HAP-1 (cell line): ENCODE data around the gene RBFOX1.

ENCODE experiments used
- DNase-seq, 2 experiments: peaks; one replicate each; pipeline ENCODE4 v3.0.0-alpha.2; 2016 to 2020; ENCODE audit warnings: low spot score in 2 of 2
- H3K27me3 ChIP-seq: fragments of 250-450 bp; sonication (Bioruptor Pico); 2 replicates; pipeline ENCODE4 v1.5.1; 2020; ENCODE audit warnings: low read depth, mild to moderate bottlenecking, moderate library complexity
- H3K36me3 ChIP-seq: fragments of 250-450 bp; sonication (Bioruptor Pico); replicated peaks from 2 replicates; pipeline ENCODE4 v1.5.1; 2020; ENCODE audit warnings: mild to moderate bottlenecking
- H3K4me1 ChIP-seq: fragments of 250-450 bp; sonication (Bioruptor Pico); 2 replicates; pipeline ENCODE4 v1.5.1; 2020; ENCODE audit warnings: mild to moderate bottlenecking
- H3K4me3 ChIP-seq: fragments of 250-450 bp; sonication (Bioruptor Pico); 2 replicates; pipeline ENCODE4 v1.5.1; 2020; ENCODE audit warnings: mild to moderate bottlenecking, moderate library complexity
- H3K9me3 ChIP-seq: fragments of 250-450 bp; sonication (Bioruptor Pico); 2 replicates; pipeline ENCODE4 v1.5.1; 2020; ENCODE audit warnings: mild to moderate bottlenecking, moderate library complexity
- in situ Hi-C: fragments of 300-500 bp; cut with MboI; formaldehyde crosslinking; loops from 3 replicates; pipeline ENCODE4 v1.14.3; 2020; ENCODE audit warnings: low sequenced_read_pairs, inconsistent platforms, mixed read lengths

RBFOX1 gene

DNA sequence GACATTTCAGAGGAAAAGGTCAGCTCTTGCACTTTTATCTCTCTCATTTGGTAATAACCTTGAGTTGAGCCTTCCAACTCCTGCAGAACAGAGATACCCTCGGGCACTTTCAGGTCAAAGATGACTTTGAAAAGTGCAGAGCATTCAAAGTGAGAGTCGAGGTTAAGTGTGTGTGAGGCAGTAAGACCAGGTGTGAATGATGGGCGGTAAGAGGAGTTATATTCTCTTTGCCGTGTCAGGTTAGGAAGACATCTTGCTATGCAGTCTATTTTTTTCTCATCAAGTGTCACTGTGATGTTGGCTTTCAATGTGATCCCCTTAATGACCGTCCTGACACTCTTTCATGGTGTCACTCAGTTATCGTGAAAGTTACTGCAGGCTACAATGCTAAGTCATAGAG lies 248.5 kb downstream of the RBFOX1 start:
- in situ Hi-C loops = no loop called here
- Histone ChIP-seq H3K4me1 (no peaks in the 10 kb centered on the region), H3K36me3 (no peaks in the 10 kb centered on the region), H3K4me3 (no peak overlapping the region), H3K27me3 (no peaks in the 10 kb centered on the region), H3K9me3 (no peaks in the 10 kb centered on the region)
- DNase-seq = no peak

DNA sequence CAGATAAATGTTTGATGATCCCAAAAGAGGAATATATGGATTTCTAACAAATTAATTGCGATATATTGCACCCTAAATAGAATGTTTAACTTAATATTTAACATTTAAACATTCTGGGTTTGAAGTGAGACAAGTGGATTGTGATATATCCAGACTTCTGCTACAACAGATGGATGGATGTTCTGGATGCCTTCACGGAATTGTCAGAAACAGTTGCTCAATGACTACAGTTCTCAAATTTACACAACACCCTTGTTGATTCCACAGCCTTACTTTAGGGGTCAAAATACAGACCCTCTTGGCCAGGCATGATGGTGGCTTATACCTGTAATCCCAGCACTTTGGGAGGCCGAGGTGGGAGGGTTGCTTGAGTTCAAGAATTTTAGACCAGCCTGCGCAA lies 250.8 kb downstream of the RBFOX1 start:
- Histone ChIP-seq H3K4me1 (no peaks in the 10 kb centered on the region), H3K9me3 (no peaks in the 10 kb centered on the region), H3K36me3 (no peaks in the 10 kb centered on the region), H3K27me3 (no peaks in the 10 kb centered on the region), H3K4me3 (no peak overlapping the region)
- in situ Hi-C loops = no loop called here
- DNase-seq = no peak

DNA sequence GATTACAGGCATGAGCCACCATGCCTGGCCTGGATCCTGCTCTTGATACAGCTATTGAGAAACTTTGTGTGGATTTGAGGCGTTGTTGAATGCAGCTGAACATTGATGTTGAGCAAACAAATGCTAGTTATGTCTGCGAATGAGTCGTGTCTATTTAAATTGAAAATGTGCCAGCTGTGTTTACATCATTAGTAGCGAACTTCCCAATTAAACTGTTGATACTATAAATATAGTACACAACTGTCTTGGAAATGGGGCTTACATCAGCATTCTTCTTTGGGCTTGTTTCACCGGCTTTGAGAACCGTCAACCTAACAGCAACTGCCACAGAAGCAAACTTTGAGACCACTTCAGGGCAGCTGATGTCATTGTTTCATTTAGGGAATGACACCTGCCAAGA lies 251.9 kb downstream of the RBFOX1 start:
- no peaks in the 10 kb centered on the region for H3K27me3 ChIP-seq
- in situ Hi-C loops = no loop called here

DNA sequence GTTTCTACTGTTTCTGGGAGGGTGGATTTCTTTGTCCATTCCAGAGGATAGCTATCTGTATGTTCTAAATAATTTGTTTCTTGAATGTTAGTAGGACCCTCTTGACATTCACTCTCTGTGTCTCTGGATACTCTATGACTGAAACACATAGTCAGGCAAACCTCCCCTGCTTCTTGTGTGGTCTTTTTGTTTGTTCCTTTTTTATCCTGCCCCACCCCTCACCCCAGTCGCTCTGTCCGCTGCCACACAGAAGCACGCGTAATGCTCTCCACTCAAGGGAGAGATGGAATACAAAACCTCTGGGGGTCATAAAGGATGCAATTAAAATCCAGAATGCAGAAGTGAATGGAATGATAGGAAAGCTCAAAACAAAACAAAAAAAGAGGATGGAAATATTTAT lies 253.1 kb downstream of the RBFOX1 start:
- in situ Hi-C loops = no loop called here
- no peaks in the 10 kb centered on the region for H3K9me3 ChIP-seq
- no peak for DNase-seq
- H3K27me3 ChIP-seq = no peaks in the 10 kb centered on the region
- no peaks in the 10 kb centered on the region for H3K36me3 ChIP-seq
- no peaks in the 10 kb centered on the region for H3K4me1 ChIP-seq
- H3K4me3 ChIP-seq = no peak overlapping the region

More for the DNA sequence above, 251.9 kb downstream of the RBFOX1 start:
- DNase-seq = no peak
- Histone ChIP-seq H3K4me1 (no peaks in the 10 kb centered on the region), H3K36me3 (no peaks in the 10 kb centered on the region), H3K9me3 (no peaks in the 10 kb centered on the region), H3K4me3 (no peak overlapping the region)

DNA sequence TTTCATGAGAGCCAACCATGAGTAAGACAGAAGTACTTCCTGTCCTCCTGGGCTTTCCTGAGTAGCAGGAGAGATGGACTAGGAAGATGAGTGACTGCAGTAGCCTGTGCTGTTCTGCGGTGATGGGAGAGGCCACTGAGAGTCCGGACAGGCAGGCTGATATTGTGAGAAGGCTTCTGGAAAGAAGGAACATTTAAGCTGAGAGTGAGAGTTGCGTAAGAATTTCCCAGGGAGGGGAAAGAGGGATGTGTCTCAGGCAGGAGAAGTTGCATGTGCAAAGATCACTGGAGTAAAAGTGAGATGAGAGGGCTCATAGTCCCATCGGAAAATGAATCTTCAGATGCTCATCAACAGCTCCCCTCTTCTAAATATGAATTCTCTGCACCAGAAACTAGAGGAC lies 258.3 kb downstream of the RBFOX1 start:
- in situ Hi-C loops = no loop called here
- Histone ChIP-seq H3K4me1 (no peaks in the 10 kb centered on the region), H3K36me3 (no peaks in the 10 kb centered on the region), H3K9me3 (no peaks in the 10 kb centered on the region), H3K4me3 (no peak overlapping the region), H3K27me3 (no peaks in the 10 kb centered on the region)
- no peak for DNase-seq

DNA sequence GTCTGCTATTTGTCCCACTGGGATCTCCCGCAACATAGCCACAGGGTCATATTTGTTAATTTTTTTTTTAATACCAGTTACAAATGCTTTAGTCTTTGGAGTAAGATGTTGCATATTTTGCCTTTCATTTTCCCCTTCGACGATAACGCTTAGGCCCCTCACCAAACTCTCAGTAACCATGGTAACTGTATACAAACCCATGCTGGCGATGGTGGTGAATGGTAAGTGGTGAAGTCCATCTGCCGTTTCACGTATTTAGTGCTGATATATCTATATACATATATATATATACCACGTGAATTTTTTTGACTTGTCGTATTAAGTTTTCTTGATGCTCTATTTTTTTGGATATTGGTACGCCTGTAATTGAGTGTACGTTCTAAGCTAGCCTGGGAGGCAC lies 263.7 kb downstream of the RBFOX1 start:
- no peaks in the 10 kb centered on the region for H3K27me3 ChIP-seq
- no peaks in the 10 kb centered on the region for H3K4me1 ChIP-seq
- in situ Hi-C loops = no loop called here
- H3K36me3 ChIP-seq = no peaks in the 10 kb centered on the region
- no peak for DNase-seq
- no peaks in the 10 kb centered on the region for H3K9me3 ChIP-seq
- no peak overlapping the region for H3K4me3 ChIP-seq

DNA sequence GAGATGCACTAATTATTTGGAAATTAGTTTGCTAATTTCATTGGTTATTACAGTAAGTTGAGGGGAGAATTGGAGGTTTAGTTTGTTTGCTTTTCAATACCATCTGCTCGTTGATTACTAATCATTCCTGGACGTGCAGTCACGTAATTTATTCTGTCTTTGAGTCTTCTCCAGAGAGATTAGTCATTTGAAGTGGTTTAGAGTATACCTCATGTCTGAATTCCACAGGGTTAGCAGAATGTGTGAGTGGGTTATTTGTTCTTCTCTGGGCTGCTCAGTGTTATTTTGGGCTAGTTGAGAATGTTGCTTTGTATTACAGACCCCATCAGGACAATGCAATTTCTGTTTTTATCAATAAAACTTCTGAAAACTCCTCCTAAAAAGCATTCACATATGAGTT lies 265.0 kb downstream of the RBFOX1 start:
- Histone ChIP-seq H3K4me3 (no peak overlapping the region), H3K4me1 (no peaks in the 10 kb centered on the region), H3K27me3 (no peaks in the 10 kb centered on the region), H3K36me3 (no peaks in the 10 kb centered on the region), H3K9me3 (no peaks in the 10 kb centered on the region)
- no peak for DNase-seq
- in situ Hi-C loops = no loop called here

DNA sequence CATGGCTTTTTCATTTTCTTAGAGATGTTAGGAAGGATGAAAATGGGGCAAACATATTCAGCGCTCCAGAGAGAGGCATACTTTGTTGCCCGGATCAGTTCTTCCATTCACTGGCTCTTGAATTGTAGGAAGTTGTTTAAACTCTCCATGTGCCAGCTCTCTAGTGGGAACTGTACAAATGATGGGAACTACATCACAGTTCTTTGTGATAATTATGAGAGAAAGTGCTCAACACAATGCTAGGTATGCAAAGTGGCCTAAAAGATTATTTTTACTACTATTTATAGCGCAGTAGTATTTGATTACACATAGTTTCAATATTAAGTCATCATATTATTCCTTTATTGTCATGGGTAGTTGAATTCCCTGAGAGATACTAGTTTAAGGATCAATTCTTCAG lies 268.5 kb downstream of the RBFOX1 start:
- in situ Hi-C loops = no loop called here
- H3K9me3 ChIP-seq = no peaks in the 10 kb centered on the region
- DNase-seq = no peak
- H3K4me3 ChIP-seq = no peak overlapping the region
- no peaks in the 10 kb centered on the region for H3K4me1 ChIP-seq
- H3K36me3 ChIP-seq = no peaks in the 10 kb centered on the region
- H3K27me3 ChIP-seq = no peaks in the 10 kb centered on the region

DNA sequence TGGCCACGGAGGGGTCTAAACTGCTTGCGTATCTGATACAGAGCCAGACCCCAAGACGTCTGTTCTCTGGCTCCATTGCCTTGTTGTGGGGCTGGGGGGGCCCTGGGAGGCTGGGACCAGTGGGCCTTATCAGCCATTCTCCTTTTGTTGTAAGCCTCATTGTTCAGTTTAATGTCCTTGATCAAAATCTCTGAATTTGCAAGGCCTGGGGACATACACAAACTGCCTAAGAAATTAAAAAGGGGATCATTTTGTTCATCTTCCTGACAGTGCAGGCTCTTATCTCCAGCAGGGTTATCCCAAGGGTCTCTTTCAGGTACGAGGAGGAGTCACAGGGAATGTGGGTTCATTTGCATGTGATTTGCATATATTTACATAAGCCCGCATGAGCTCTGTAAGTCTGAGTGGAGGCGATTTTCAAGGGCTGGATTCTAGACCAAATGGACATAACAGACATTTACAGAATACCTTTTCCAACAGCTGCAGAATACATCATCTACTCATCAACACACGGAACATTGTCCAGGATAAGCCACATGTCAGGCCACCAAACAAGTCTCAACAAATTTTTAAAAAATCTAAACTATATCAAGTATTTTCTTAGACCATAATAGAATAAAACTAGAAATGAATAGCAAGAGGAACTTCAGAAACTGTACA lies 269.8 kb downstream of the RBFOX1 start:
- DNase-seq = no peak
- in situ Hi-C loops = no loop called here
- Histone ChIP-seq H3K4me1 (no peaks in the 10 kb centered on the region), H3K4me3 (no peak overlapping the region), H3K9me3 (no peaks in the 10 kb centered on the region), H3K36me3 (no peaks in the 10 kb centered on the region), H3K27me3 (no peaks in the 10 kb centered on the region)

DNA sequence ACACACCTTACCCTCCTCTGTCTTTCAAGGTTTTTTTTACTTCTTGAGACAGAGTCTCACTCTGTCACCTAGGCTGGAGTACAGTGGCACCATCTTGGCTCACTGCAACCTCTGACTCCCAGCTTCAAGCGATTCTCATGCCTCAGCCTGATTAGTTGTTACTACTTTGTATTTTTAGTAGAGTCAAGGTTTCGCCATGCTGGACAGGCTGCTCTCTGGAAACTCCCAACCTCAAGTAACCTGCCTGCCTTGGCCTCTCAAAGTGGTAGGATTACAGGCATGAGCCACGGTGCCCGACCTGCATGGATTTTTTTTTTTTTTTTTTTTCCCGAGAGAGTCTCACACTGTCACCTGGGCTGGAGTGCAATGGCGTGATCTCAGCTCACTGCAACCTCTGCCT lies 273.2 kb downstream of the RBFOX1 start:
- H3K36me3 ChIP-seq = no peaks in the 10 kb centered on the region
- no peaks in the 10 kb centered on the region for H3K9me3 ChIP-seq
- no peak for DNase-seq
- no peaks in the 10 kb centered on the region for H3K27me3 ChIP-seq
- H3K4me3 ChIP-seq = no peak overlapping the region
- no peaks in the 10 kb centered on the region for H3K4me1 ChIP-seq
- in situ Hi-C loops = no loop called here

DNA sequence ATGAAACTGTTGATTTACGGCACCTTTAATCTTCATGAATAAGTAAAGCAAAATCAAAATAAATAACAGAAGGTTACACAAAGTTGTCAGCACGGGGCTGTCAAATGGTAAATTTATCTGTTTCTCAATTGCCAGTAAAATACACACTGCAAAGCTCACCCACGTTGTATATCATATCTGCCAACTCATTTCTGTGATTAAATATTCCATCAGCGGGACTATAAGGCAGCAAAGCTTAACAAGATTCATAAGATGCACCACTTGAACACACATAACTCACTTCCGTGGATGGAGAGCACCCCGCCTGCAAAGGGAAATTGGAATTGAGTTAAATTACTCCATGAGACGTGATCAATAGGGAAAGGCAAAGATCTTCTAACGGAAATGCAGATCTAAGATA lies 280.0 kb downstream of the RBFOX1 start:
- Histone ChIP-seq H3K27me3 (no peaks in the 10 kb centered on the region), H3K4me1 (no peaks in the 10 kb centered on the region), H3K36me3 (no peaks in the 10 kb centered on the region), H3K9me3 (no peaks in the 10 kb centered on the region), H3K4me3 (no peak overlapping the region)
- in situ Hi-C loops = no loop called here
- DNase-seq = no peak

DNA sequence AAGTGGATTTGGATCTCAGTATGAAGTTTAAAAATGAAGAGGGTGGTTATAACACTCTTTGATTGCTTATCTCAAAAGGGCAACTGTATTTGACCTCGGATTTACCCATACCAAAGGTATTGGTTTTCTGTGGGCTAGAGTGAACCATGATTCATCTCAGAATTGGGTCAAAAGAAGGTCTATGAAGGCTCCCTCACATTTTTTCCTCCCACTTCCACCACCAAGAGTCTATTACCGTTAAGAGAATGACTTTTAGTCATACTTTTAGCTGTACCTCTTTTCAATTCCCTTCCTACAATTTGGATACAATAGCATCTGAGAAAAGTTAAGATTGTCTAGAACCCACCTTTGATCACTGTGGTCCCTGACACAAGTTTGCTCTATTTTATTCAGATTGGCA lies 280.9 kb downstream of the RBFOX1 start:
- no peak for DNase-seq
- Histone ChIP-seq H3K36me3 (no peaks in the 10 kb centered on the region), H3K9me3 (no peaks in the 10 kb centered on the region), H3K4me1 (no peaks in the 10 kb centered on the region), H3K4me3 (no peak overlapping the region), H3K27me3 (no peaks in the 10 kb centered on the region)
- in situ Hi-C loops = no loop called here

DNA sequence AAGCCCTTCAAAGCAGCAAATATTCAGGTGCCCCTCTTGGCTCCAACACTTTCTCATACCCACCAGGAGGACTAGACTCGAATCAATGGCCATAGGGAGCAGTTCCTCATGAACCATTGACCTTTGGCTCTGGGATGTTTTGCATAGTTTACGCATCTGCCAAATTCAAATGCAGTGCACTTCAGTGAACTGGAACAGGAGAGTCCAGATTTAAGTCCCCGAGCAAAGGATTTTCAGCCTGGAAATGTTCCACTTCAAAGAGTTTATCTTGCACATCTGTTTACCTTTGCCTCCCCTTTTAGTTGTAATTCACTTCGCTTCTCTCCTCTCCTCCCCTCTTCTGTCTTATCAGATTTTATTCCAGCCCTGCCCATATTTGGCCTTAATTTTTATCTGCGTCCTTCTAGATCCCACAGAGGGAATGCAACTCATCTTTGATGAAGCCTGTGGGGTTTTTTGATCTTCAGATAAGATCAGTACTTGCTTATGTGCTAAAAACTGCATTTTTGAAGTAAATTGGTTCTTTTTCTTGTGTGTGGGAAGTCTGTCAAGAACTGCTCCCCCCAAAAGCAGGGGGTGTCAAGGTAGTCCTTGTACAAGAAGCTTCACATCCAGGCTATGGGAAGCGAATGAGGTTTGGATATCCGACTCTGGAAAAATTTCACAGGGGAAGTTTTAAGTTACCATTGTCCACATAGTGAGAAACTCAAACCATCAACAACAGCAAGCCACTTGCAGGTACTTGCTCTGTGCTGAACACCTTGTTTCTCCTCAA lies 281.6 kb downstream of the RBFOX1 start:
- Histone ChIP-seq H3K9me3 (no peaks in the 10 kb centered on the region), H3K4me3 (no peak overlapping the region), H3K4me1 (no peaks in the 10 kb centered on the region), H3K27me3 (no peaks in the 10 kb centered on the region), H3K36me3 (no peaks in the 10 kb centered on the region)
- in situ Hi-C loops = no loop called here
- DNase-seq = no peak

DNA sequence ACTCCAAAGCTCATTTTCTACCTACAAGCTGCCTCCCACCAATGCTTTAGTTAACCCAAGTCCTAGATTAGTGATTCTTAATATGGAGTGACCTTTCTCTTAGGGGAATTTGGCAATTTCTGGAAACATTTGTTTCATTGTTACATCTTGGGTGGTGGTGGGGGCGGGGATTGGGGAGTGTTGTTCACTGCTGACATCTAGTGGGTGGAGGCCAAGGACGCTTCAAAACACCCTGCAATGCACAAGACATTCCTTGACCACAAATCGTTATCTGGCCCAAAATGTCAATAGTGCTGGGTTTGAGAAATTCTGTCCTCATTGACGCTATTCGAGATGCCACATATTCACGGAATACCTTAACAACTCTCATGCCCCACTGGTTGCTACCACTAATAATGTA lies 282.9 kb downstream of the RBFOX1 start:
- no peak overlapping the region for H3K4me3 ChIP-seq
- in situ Hi-C loops = no loop called here

More for the DNA sequence above, 282.9 kb downstream of the RBFOX1 start:
- no peaks in the 10 kb centered on the region for H3K27me3 ChIP-seq
- no peak for DNase-seq
- H3K4me1 ChIP-seq = no peaks in the 10 kb centered on the region
- H3K9me3 ChIP-seq = no peaks in the 10 kb centered on the region
- H3K36me3 ChIP-seq = no peaks in the 10 kb centered on the region
